Astrocyte (in vitro differentiated cells and primary cell): Measurements from ENCODE around the gene RNF214. TPM values are rescaled to one million over a fixed set of nuclear protein-coding genes. Genes with fewer than 3 reads are reported as not detected.

Experiments used
- DNase-seq: peaks from one replicate; pipeline ENCODE4 v3.0.0-alpha.2; 2010; ENCODE audit warnings: low read depth
- FAIRE-seq: peaks from 2 replicates; lab custom pipeline; 2011; peaks lifted over from hg19 to GRCh38; lab: Jason Lieb, UNC
- H2AFZ ChIP-seq: 2 replicates; pipeline ENCODE4 v1.6.0; 2012; ENCODE audit warnings: low read depth, low read length, inconsistent platforms
- H3K27ac ChIP-seq: 2 replicates; pipeline ENCODE4 v1.5.1; 2011; ENCODE audit warnings: low read depth, low read length, inconsistent platforms
- H3K27me3 ChIP-seq: 2 replicates; pipeline ENCODE4 v1.6.0; 2011; ENCODE audit warnings: low read length, inconsistent platforms; ENCODE audit not compliant: insufficient read depth
- H3K36me3 ChIP-seq: 2 replicates; pipeline ENCODE4 v1.5.1; 2011; ENCODE audit warnings: low read length, inconsistent platforms; ENCODE audit not compliant: insufficient read depth
- H3K4me1 ChIP-seq: 2 replicates; pipeline ENCODE4 v1.5.1; 2011; ENCODE audit warnings: low read length, inconsistent platforms; ENCODE audit not compliant: insufficient read depth
- H3K4me2 ChIP-seq: 2 replicates; pipeline ENCODE4 v1.6.0; 2012; ENCODE audit warnings: low read length, inconsistent platforms
- H3K4me3 ChIP-seq: 2 replicates; pipeline ENCODE4 v1.5.1; 2011; ENCODE audit warnings: low read depth, mild to moderate bottlenecking, low read length, inconsistent platforms; ENCODE audit not compliant: insufficient read depth
- H3K79me2 ChIP-seq: 2 replicates; pipeline ENCODE4 v1.6.0; 2012; ENCODE audit warnings: mild to moderate bottlenecking, low read length, inconsistent platforms; ENCODE audit not compliant: insufficient read depth
- H3K9ac ChIP-seq: 2 replicates; pipeline ENCODE4 v1.6.0; 2012; ENCODE audit warnings: mild to moderate bottlenecking, low read length, inconsistent platforms
- H3K9me3 ChIP-seq: 2 replicates; pipeline ENCODE4 v1.5.1; 2012; ENCODE audit warnings: low read depth, mild to moderate bottlenecking, low read length, inconsistent platforms; ENCODE audit not compliant: insufficient read depth
- H4K20me1 ChIP-seq: 2 replicates; pipeline ENCODE4 v1.6.0; 2012; ENCODE audit warnings: low read length, inconsistent platforms; ENCODE audit not compliant: insufficient read depth
- H3K27ac Mint-ChIP-seq: one replicate; pipeline ENCODE4 v1.8.0; 2021; ENCODE audit warnings: mild to moderate bottlenecking, mixed read lengths; ENCODE audit not compliant: unreplicated experiment
- H3K27me3 Mint-ChIP-seq: one replicate; pipeline ENCODE4 v1.8.0; 2021; ENCODE audit warnings: low read depth, mixed read lengths; ENCODE audit not compliant: unreplicated experiment
- H3K36me3 Mint-ChIP-seq: one replicate; pipeline ENCODE4 v1.8.0; 2021; ENCODE audit warnings: low read depth, mixed read lengths; ENCODE audit not compliant: unreplicated experiment
- H3K4me1 Mint-ChIP-seq: one replicate; pipeline ENCODE4 v1.8.0; 2021; ENCODE audit warnings: low read depth, mixed read lengths; ENCODE audit not compliant: unreplicated experiment
- H3K4me3 Mint-ChIP-seq: one replicate; pipeline ENCODE4 v1.8.0; 2021; ENCODE audit warnings: mild to moderate bottlenecking, moderate library complexity, mixed read lengths; ENCODE audit not compliant: unreplicated experiment
- H3K9me3 Mint-ChIP-seq: one replicate; pipeline ENCODE4 v1.8.0; 2021; ENCODE audit warnings: mild to moderate bottlenecking, mixed read lengths; ENCODE audit not compliant: unreplicated experiment
- CTCF ChIP-seq: IDR thresholded peaks from 2 replicates; pipeline ENCODE4 v1.5.1; 2011; ENCODE audit warnings: low read depth, mild to moderate bottlenecking, inconsistent platforms, low read length, moderate library complexity; ENCODE audit not compliant: insufficient read depth
- EZH2 ChIP-seq: IDR thresholded peaks from 2 replicates; pipeline ENCODE4 v1.6.1; 2012; ENCODE audit warnings: mild to moderate bottlenecking, low read length, inconsistent platforms; ENCODE audit not compliant: insufficient read depth
- total RNA-seq: library from RNA; stranded (reverse); gene quantifications from 2 replicates; pipeline ENCODE4 v1.2.1, GENCODE V29; 2021

The RNF214 gene
- total RNA-seq, 1 donor from 2014 or later, result 23.6 TPM

GRCh38 chr11:117305145-117305544, 72.7 kb downstream of the RNF214 start:
- H3K4me2 ChIP-seq, result no peak overlapping the region
- H3K36me3 ChIP-seq, result no peaks in the 10 kb centered on the region
- Mint-ChIP-seq H3K4me3 (no peak overlapping the region), H3K4me1 (peaks cover 7% of the 10 kb centered on the region), H3K9me3 (no peaks in the 10 kb centered on the region), H3K27ac (no peak overlapping the region), H3K36me3 (peaks cover 4% of the 10 kb centered on the region), H3K27me3 (no peaks in the 10 kb centered on the region)
- H3K4me1 ChIP-seq, result peaks cover 9% of the 10 kb centered on the region
- H3K4me3 ChIP-seq, result no peak overlapping the region
- FAIRE-seq (no peak), DNase-seq (no peak)
- H3K9me3 ChIP-seq, result no peaks in the 10 kb centered on the region
- H3K79me2 ChIP-seq, result no peaks in the 10 kb centered on the region
- no peak overlapping the region for H3K9ac ChIP-seq
- no peak overlapping the region for H3K27ac ChIP-seq
- no peak for TF ChIP-seq CTCF
- no peak for TF ChIP-seq EZH2
- no peaks in the 10 kb centered on the region for H3K27me3 ChIP-seq
- H4K20me1 ChIP-seq, result peaks cover 27% of the 10 kb centered on the region
- H2AFZ ChIP-seq, result no peak overlapping the region

DNA sequence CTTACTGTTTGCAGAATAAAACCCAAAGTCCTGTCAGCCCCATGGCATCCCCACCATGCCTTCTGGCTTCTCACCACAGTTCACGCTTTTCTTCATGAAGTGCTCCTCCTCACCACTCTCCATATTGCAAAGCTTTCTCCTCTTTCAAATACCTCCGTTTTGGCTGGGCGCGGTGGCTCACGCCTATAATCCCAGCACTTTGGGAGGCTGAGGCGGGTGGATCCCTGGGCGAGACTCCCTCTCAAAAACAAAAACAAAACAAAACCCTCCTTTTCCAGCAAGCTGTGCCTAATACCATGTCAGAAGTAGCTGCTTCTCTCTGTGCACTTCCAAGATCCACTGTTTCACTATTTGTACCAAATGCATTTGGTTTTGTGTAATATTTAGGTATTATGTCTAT, 76.8 kb downstream of the RNF214 start:
- no peaks in the 10 kb centered on the region for H3K27me3 ChIP-seq
- no peak for FAIRE-seq
- H3K4me1 Mint-ChIP-seq, result peaks cover under 1% of the 10 kb centered on the region
- no peak overlapping the region for H3K4me3 Mint-ChIP-seq
- H3K79me2 ChIP-seq, result peaks cover 18% of the 10 kb centered on the region
- H3K9me3 Mint-ChIP-seq, result no peaks in the 10 kb centered on the region
- TF ChIP-seq EZH2 (no peak), CTCF (no peak)
- no peaks in the 10 kb centered on the region for H3K9me3 ChIP-seq
- H3K27me3 Mint-ChIP-seq, result no peaks in the 10 kb centered on the region
- H3K4me1 ChIP-seq, result peaks cover 2% of the 10 kb centered on the region
- H3K27ac ChIP-seq, result no peak overlapping the region
- DNase-seq, result no peak
- no peak overlapping the region for H2AFZ ChIP-seq
- peaks cover 29% of the 10 kb centered on the region for H4K20me1 ChIP-seq
- H3K4me2 ChIP-seq, result no peak overlapping the region
- H3K36me3 Mint-ChIP-seq, result peaks cover 3% of the 10 kb centered on the region
- H3K36me3 ChIP-seq, result no peaks in the 10 kb centered on the region
- no peak overlapping the region for H3K9ac ChIP-seq
- no peak overlapping the region for H3K27ac Mint-ChIP-seq
- H3K4me3 ChIP-seq, result no peak overlapping the region

- Histone ChIP-seq H3K27me3 (no peaks in the 10 kb centered on the region), H4K20me1 (peaks cover 28% of the 10 kb centered on the region), H3K4me2 (no peak overlapping the region), H3K36me3 (no peaks in the 10 kb centered on the region), H3K27ac (no peak overlapping the region), H3K4me1 (peaks cover 13% of the 10 kb centered on the region), H3K79me2 (peaks cover 33% of the 10 kb centered on the region), H3K4me3 (no peak overlapping the region), H2AFZ (no peak overlapping the region), H3K9me3 (no peaks in the 10 kb centered on the region), H3K9ac (no peak overlapping the region)
- H3K9me3 Mint-ChIP-seq, result no peaks in the 10 kb centered on the region
- no peak for FAIRE-seq
- DNase-seq, result no peak
- peaks cover 9% of the 10 kb centered on the region for H3K4me1 Mint-ChIP-seq
- no peaks in the 10 kb centered on the region for H3K36me3 Mint-ChIP-seq
- H3K27ac Mint-ChIP-seq, result no peak overlapping the region
- TF ChIP-seq EZH2 (no peak), CTCF (no peak)
- H3K27me3 Mint-ChIP-seq, result no peaks in the 10 kb centered on the region
- H3K4me3 Mint-ChIP-seq, result no peak overlapping the region
Observed at GRCh38 chr11:117313091-117313490, 80.6 kb downstream of the RNF214 start.
